H1 (cell line): Measurements from ENCODE around the gene TSHZ2. TPM values are rescaled to one million over a fixed set of nuclear protein-coding genes. Genes with fewer than 3 reads are reported as not detected.

Source experiments
- CEBPB ChIP-seq: IDR thresholded peaks from 2 replicates; pipeline ENCODE4 v1.6.1; 2012; ENCODE audit warnings: low read depth, low read length
- CHD7 ChIP-seq: fragments of 300-600 bp; sonication (generic); IDR thresholded peaks from 2 replicates; pipeline ENCODE4 v1.7.1; 2012; ENCODE audit warnings: low read length, moderate library complexity, mild to moderate bottlenecking, inconsistent platforms; ENCODE audit not compliant: insufficient replicate concordance
- PHF8 ChIP-seq: fragments of 200-600 bp; sonication (generic); conservative IDR thresholded peaks from 2 replicates; pipeline ENCODE4 v1.7.1; 2012; ENCODE audit warnings: low read depth, mild to moderate bottlenecking, inconsistent platforms, low read length, moderate library complexity
- POLR2AphosphoS5 ChIP-seq: IDR thresholded peaks from 2 replicates; pipeline ENCODE4 v1.6.1; 2011; ENCODE audit warnings: low read depth, low read length
- RAD21 ChIP-seq, 2 experiments: IDR thresholded peaks in 1 of 2; conservative IDR thresholded peaks in 1 of 2; 2 replicates each; pipeline ENCODE4 v1.6.1; 2011; ENCODE audit warnings: low read depth in 2 of 2, low read length in 2 of 2, improper control_type of control experiment in 1 of 2, inconsistent platforms in 1 of 2, mild to moderate bottlenecking in 1 of 2, moderate library complexity in 1 of 2
- RBBP5 ChIP-seq: IDR thresholded peaks from 2 replicates; pipeline ENCODE4 v1.7.1; 2012; ENCODE audit warnings: low read depth, mild to moderate bottlenecking, inconsistent platforms, low read length, moderate library complexity, borderline replicate concordance
- RNF2 ChIP-seq: fragments of 200-900, 300-1000 bp; sonication (generic); IDR thresholded peaks from 2 replicates; pipeline ENCODE4 v1.7.1; 2016; ENCODE audit warnings: borderline replicate concordance, low read depth, mild to moderate bottlenecking, antibody characterized with exemption, low read length; ENCODE audit not compliant: poor library complexity, severe bottlenecking; ENCODE audit errors: missing control alignments
- SRF ChIP-seq: IDR thresholded peaks from 2 replicates; pipeline ENCODE4 v1.6.1; 2011; ENCODE audit warnings: mild to moderate bottlenecking, low read depth, low read length, moderate library complexity
- TAF1 ChIP-seq: IDR thresholded peaks from 2 replicates; pipeline ENCODE4 v1.6.1; 2011; ENCODE audit warnings: mild to moderate bottlenecking, low read depth, low read length
- TBP ChIP-seq: IDR thresholded peaks from 2 replicates; pipeline ENCODE4 v1.6.1; 2011; ENCODE audit warnings: low read depth, low read length, improper control_type of control experiment
- polyA plus RNA-seq, 7 experiments: library from polyadenylated mRNA; depleted of rRNA in 3 of 7; stranded (reverse) in 5 of 7; unstranded in 2 of 7; fragments of >200 nt in 5 of 7; fragments of 200-250 nt in 2 of 7; gene quantifications; 1 replicate in 5 of 7; 2 replicates in 1 of 7; 4 replicates in 1 of 7; pipeline versions ENCODE4 v1.2.1 to v1.2.3, GENCODE V29; 2011 to 2013; ENCODE audit warnings: missing spikeins in 2 of 7, mixed read lengths in 2 of 7
- total RNA-seq: library from RNA; stranded (reverse); fragmentation: NEBNext Ultra II Directional; extraction: Animal tissue kit (Norgen Biotek cat#: 25700); gene quantifications from 2 replicates; pipeline ENCODE4 v1.2.1, GENCODE V29; 2021

TSHZ2 gene
- total and polyA plus RNA-seq, 2 of the 8 experiments (the other 6 are each of a cell fraction or from before 2014, with no cell fraction given) = 0.14 to 0.30 TPM

GRCh38 chr20:53162251-53162835 is 190.2 kb downstream of the TSHZ2 start (continued):
- TF ChIP-seq RAD21 (IDR thresholded peaks at IDR 0.05 in 1 of 2, conservative IDR thresholded peaks at IDR 0.05 in 1 of 2; ENCODE audit: low read depth in 2 of 2, low read length in 2 of 2) (0 out of 4 replicates have a peak, but pooled peaks have one; percentile 3 to 15), PHF8 (no peak), CHD7 (no peak), TBP (no peak), CEBPB (no peak), RBBP5 (no peak; the same call in 1 of the 2 replicates), SRF (no peak), POLR2AphosphoS5 (no peak; the same call in 1 of the 2 replicates), RNF2 (no peak), TAF1 (no peak)
